GM21423 (cell line): ENCODE results near the gene MKLN1.
"Not testable (repeated sequence)": the region's sequence is repeated elsewhere in the genome, so short reads cannot be mapped to it uniquely, and the experiment has no call there.

Source experiments
- ATAC-seq: cut with Tn5 transposase; IDR thresholded peaks from one replicate; pipeline ENCODE4 v1.9.1; 2021; ENCODE audit warnings: mild to moderate bottlenecking, moderate library complexity; ENCODE audit not compliant: unreplicated experiment

Gene MKLN1

GRCh38 chr7:131511774-131512535 is 184.3 kb downstream of the MKLN1 start:
- no peak for ATAC-seq

DNA sequence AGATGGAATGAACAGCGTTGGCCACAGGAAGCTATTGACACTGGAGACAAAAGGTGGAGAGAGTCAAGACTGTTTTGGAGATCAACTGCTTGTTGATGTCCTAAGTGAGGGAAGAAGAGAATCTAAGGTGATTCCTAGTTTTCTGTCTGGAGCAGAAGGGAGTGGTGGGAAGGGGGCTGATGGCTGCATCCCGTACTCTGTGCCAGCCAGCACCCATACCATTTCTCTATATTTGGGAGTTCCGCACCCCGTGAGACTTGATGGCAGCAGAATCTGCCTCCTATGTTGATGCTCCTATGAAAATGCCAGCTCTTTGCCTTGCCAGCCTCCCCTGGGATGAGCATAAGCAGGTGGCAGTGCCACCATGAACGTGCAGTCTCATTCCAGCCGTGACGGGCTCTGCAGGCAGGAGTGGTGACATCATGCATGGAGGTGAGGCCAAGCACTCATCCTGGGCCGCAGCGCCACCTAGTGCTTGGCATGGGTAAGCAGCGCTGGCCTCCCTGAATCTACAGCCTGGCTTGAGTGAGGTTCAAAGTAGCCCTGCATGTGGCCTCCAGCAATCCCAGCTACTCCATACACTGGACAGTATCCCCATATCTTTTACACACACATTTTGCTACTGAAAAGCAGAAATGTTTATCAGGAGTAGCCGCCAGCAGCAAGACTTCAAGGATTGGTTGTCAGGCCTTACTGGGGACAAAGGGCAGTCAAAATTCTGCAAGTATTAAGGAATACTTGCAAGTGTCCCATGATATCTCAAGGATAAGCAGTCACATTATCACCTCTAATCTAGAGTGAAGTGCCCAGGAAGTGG is 185.8 kb downstream of the MKLN1 start:
- ATAC-seq, result peak; percentile 98

GRCh38 chr7:131515471-131515870 is 187.8 kb downstream of the MKLN1 start:
- ATAC-seq, result not testable (repeated sequence)

DNA sequence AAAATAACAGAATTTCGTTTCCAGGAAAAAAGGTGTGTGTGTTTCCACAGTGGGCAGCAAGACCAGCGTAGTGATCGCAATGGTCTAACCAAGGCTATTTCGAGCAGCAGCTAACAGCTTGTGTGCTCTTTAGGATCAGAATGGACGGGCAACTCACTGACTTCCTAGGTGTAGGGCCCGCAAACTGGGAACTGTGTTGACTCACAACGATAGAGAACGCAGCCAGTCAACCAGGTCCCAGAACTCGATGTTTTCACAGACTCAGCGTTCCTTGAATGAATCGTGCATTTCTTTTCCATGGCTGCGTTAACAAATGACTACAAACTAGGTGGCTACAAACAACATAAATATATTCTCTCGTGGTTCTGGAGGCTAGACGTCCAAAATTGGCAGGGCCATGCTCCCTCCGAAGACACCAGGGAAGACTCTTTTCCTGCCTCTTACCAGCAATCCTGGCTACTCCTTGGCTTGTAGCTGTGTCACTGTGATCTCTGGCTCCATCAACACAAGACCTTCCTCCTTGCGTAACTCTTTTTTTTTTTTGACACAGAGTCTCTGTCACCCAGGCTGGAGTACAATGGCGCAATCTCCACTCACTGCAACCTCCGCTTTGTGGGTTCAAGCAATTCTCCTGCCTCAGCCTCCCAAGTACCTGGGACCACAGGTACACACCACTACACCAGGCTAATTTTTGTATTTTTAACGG is 189.7 kb downstream of the MKLN1 start:
- no peak for ATAC-seq

GRCh38 chr7:131518626-131519025 is 190.9 kb downstream of the MKLN1 start:
- no peak for ATAC-seq

- ATAC-seq, result no peak
Measured at GRCh38 chr7:131521651-131522163, 194.0 kb downstream of the MKLN1 start.

DNA sequence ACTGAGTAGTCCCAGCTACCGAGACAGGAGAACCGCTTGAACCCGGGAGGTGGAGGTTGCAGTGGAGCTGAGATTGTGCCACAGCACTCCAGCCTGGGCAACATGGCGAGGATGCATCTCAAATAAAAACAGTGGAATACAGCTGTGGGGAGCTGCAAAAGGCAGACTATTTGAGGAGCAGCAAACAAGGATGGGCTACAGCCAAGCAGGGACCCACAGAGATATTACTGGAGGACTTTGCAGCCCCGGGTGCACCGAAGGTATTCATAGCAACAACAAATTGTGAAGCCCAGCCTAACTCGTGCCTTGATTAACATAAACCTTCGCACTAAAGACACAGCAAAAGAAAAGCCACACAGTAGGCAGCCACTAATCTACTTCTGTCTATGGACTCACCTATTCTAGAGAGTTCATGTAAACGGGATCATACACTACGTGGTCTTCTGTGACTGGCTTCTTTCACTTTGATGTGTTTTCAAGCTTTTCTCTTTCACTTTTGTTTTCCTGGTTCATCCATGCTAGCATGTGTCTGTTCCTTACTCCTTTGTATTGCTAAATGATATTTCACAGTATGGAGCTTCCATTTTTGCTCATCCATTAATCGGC is 194.8 kb downstream of the MKLN1 start:
- ATAC-seq, result peak; percentile 61

GRCh38 chr7:131524115-131524514 is 196.4 kb downstream of the MKLN1 start:
- no peak for ATAC-seq

- ATAC-seq, result no peak
Measured at GRCh38 chr7:131524703-131525102, 197.0 kb downstream of the MKLN1 start.

GRCh38 chr7:131525820-131526219 is 198.1 kb downstream of the MKLN1 start:
- no peak for ATAC-seq

DNA sequence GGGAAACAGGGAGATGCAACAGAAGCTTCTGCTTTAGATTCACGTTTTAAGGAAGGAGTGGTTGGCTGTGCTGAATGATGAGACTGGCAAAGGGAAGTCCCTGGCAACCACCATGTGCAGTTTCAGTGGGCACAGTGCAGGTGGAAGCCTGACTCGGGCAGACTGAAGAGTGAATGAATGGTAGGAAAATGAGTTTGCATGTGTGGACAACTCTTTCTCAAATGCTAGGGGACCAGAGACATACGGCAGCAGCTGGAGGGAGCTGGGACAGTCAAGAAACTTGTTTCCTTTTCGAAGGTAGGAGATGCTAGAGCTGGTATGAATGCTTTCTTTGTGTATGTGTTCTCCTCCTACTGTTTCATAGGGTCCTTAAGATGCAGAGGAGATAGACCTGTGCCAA is 199.8 kb downstream of the MKLN1 start:
- ATAC-seq, result no peak

- ATAC-seq, result no peak
Measured at GRCh38 chr7:131529179-131529578, 201.5 kb downstream of the MKLN1 start.

- ATAC-seq, result no peak
Measured at GRCh38 chr7:131529617-131530016, 201.9 kb downstream of the MKLN1 start.

DNA sequence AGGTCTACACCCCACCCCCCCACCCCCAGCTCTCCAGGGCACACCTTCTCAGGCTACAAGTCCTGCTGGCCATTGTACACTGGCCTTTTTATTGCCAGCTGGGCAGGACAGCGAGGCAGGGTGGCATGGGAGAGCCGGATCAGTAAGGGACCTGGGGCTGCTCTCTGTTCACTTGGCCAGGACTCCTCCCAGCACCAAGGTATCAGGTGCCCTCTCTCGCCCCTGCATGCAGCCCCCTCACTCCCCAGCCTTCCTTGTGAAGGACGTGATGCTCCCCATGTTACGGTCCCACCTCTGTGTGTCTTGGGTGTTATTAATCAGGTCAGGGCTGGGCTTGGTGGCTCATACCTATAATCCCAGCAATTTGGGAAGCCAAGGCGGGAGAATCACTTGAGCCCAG is 202.5 kb downstream of the MKLN1 start:
- ATAC-seq, result no peak

GRCh38 chr7:131532570-131533091 is 205.0 kb downstream of the MKLN1 start:
- no peak for ATAC-seq

GRCh38 chr7:131533151-131533559 is 205.5 kb downstream of the MKLN1 start:
- ATAC-seq, result no peak

- ATAC-seq, result no peak
Measured at GRCh38 chr7:131533566-131534561, 206.2 kb downstream of the MKLN1 start.

GRCh38 chr7:131536361-131536849 is 208.7 kb downstream of the MKLN1 start:
- ATAC-seq, result no peak

DNA sequence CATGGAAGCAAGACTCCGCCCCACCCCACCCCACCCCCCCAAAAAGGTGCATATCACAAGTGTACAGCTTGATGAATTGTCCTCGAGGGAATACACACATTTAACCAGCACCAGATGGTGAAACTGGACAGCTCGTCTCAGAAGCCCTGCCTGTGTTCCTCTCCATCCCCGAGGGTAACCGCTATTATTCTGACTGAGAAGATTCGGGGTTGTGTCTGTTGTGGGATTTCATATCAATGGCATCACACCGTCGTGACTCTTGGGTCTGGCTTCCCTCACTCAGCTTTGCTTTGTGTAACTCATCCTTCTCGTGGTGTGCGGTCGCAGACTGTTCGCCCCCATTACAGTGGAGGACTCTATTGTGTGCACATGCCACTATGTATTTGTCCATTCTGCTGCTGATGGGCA is 209.9 kb downstream of the MKLN1 start:
- no peak for ATAC-seq
